Sigmoid colon (tissue), 4 donors: ENCODE measurements around the gene SGPL1.

Experiments
- CTCF ChIP-seq, 4 experiments: fragments of 450-650 bp in 3 of 4; fragments of 200-600 bp in 1 of 4; IDR thresholded peaks; one replicate each; pipeline ENCODE4 v1.5.1; 2016 to 2019; ENCODE audit warnings: antibody characterized with exemption in 4 of 4, mild to moderate bottlenecking in 3 of 4, moderate library complexity in 2 of 4
- EP300 ChIP-seq, 4 donors: sonication (generic); formaldehyde crosslinking; IDR thresholded peaks; one replicate each; pipeline ENCODE4 v1.6.1; 2017; ENCODE audit warnings: antibody characterized with exemption in 4 of 4
- POLR2A ChIP-seq, 2 donors: fragments of 450-650 bp; IDR thresholded peaks; one replicate each; pipeline ENCODE4 v1.6.1; 2016; ENCODE audit warnings: antibody characterized with exemption in 2 of 2, mild to moderate bottlenecking in 2 of 2, moderate library complexity in 2 of 2
- POLR2AphosphoS5 ChIP-seq, 4 donors: sonication (generic); formaldehyde crosslinking; IDR thresholded peaks; one replicate each; pipeline ENCODE4 v1.6.1; 2017; ENCODE audit warnings: antibody characterized with exemption in 4 of 4

GRCh38 chr10:70851597-70852475 is 36.1 kb downstream of the SGPL1 start:
- TF ChIP-seq POLR2A (IDR thresholded peaks at IDR 0.05) (no peak), CTCF (IDR thresholded peaks at IDR 0.05) (no peak), EP300 (IDR thresholded peaks at IDR 0.05) (no peak), POLR2AphosphoS5 (IDR thresholded peaks at IDR 0.05) (no peak)
